ENCODE results near the gene RSPH6A. TPM values are rescaled to one million over a fixed set of nuclear protein-coding genes. Genes with fewer than 3 reads are reported as not detected.

Gene RSPH6A
- total and polyA plus RNA-seq, 2 of the 13 experiments (the other 11 are each of a cell fraction or from before 2014, with no cell fraction given) = 0.07 TPM; not detected in 1

DNA sequence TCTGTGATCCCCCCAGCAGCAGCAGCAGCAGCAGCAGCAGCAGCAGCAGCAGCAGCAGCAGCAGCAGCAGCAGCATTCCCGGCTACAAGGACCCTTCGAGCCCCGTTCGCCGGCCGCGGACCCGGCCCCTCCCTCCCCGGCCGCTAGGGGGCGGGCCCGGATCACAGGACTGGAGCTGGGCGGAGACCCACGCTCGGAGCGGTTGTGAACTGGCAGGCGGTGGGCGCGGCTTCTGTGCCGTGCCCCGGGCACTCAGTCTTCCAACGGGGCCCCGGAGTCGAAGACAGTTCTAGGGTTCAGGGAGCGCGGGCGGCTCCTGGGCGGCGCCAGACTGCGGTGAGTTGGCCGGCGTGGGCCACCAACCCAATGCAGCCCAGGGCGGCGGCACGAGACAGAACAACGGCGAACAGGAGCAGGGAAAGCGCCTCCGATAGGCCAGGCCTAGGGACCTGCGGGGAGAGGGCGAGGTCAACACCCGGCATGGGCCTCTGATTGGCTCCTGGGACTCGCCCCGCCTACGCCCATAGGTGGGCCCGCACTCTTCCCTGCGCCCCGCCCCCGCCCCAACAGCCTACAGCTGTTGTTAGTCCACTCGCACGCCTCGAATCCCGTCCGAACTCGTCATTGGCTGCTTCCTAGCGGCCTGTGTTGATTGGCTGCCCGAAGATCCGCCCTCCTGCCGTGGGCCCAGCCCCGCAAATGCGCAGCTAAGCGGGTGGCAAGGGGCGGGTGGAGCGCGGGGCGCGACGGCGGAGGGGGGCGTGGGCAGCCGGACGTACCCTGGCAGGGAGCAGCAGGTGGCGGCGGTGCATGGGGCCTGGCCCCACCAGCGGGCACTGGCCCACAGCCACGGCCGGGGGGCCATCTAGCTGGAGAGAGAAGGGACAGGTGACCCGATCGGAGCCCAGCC is 44.7 kb downstream of the RSPH6A start (continued):
- TF ChIP-seq HNRNPK (IDR thresholded peaks at IDR 0.05; ENCODE audit: low read depth, low read length, poor library complexity, severe bottlenecking) (peak; percentile 47), ZNF329 (CRISPR knock-in tag; IDR thresholded peaks at IDR 0.05; ENCODE audit: low read depth) (0 out of 2 replicates have a peak, but pooled peaks have one; percentile 40), ZNF780A (CRISPR knock-in tag; IDR thresholded peaks at IDR 0.05) (peak; percentile 62; the same call in 1 of the 2 replicates), MBD4 (IDR thresholded peaks at IDR 0.05; ENCODE audit: borderline replicate concordance, low read length) (no peak), MYNN (CRISPR knock-in tag; IDR thresholded peaks at IDR 0.05; ENCODE audit: low read depth) (peak; percentile 79; the same call in 1 of the 2 replicates), BHLHE40 (IDR thresholded peaks at IDR 0.05; ENCODE audit: low read length) (peak; percentile 76; the same call in 1 of the 2 replicates), MZF1 (CRISPR knock-in tag; IDR thresholded peaks at IDR 0.05; ENCODE audit: borderline replicate concordance) (no peak), MAF1 (CRISPR knock-in tag; IDR thresholded peaks at IDR 0.05; ENCODE audit: borderline replicate concordance) (no peak), RAD51 (IDR thresholded peaks at IDR 0.05; ENCODE audit: borderline replicate concordance) (no peak), ZSCAN25 (CRISPR knock-in tag; IDR thresholded peaks at IDR 0.05) (peak; percentile 78), ZBTB7A (CRISPR knock-in tag; IDR thresholded peaks at IDR 0.05) (no peak), MIER2 (CRISPR knock-in tag; IDR thresholded peaks at IDR 0.05) (no peak), SP5 (CRISPR knock-in tag; IDR thresholded peaks at IDR 0.05; ENCODE audit: borderline replicate concordance, low read depth) (peak; percentile 35; the same call in 1 of the 2 replicates), ZNF3 (CRISPR knock-in tag; IDR thresholded peaks at IDR 0.05) (no peak), AGO1 (IDR thresholded peaks at IDR 0.05; ENCODE audit: low read depth, low read length, poor library complexity, severe bottlenecking) (peak; percentile 99), ZNF282 (IDR thresholded peaks at IDR 0.05; ENCODE audit: partially characterized antibody) (no peak), NR1H2 (CRISPR knock-in tag; IDR thresholded peaks at IDR 0.05; ENCODE audit: borderline replicate concordance, low read depth) (no peak), ELF4 (CRISPR knock-in tag; IDR thresholded peaks at IDR 0.05; ENCODE audit: borderline replicate concordance) (no peak), KLF15 (CRISPR knock-in tag; IDR thresholded peaks at IDR 0.05; ENCODE audit: borderline replicate concordance) (peak; percentile 66; the same call in 1 of the 2 replicates), MTA3 (CRISPR knock-in tag; IDR thresholded peaks at IDR 0.05) (no peak)
- TF ChIP-seq, protein P1, sequence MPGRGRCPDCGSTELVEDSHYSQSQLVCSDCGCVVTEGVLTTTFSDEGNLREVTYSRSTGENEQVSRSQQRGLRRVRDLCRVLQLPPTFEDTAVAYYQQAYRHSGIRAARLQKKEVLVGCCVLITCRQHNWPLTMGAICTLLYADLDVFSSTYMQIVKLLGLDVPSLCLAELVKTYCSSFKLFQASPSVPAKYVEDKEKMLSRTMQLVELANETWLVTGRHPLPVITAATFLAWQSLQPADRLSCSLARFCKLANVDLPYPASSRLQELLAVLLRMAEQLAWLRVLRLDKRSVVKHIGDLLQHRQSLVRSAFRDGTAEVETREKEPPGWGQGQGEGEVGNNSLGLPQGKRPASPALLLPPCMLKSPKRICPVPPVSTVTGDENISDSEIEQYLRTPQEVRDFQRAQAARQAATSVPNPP (CRISPR knock-in tag; IDR thresholded peaks at IDR 0.05) = peak; percentile 43; the same call in 1 of the 2 replicates
- TF ChIP-seq, protein P2, sequence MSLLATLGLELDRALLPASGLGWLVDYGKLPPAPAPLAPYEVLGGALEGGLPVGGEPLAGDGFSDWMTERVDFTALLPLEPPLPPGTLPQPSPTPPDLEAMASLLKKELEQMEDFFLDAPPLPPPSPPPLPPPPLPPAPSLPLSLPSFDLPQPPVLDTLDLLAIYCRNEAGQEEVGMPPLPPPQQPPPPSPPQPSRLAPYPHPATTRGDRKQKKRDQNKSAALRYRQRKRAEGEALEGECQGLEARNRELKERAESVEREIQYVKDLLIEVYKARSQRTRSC (CRISPR knock-in tag; IDR thresholded peaks at IDR 0.05; ENCODE audit: low read depth) = no peak
- TF ChIP-seq, protein P3, sequence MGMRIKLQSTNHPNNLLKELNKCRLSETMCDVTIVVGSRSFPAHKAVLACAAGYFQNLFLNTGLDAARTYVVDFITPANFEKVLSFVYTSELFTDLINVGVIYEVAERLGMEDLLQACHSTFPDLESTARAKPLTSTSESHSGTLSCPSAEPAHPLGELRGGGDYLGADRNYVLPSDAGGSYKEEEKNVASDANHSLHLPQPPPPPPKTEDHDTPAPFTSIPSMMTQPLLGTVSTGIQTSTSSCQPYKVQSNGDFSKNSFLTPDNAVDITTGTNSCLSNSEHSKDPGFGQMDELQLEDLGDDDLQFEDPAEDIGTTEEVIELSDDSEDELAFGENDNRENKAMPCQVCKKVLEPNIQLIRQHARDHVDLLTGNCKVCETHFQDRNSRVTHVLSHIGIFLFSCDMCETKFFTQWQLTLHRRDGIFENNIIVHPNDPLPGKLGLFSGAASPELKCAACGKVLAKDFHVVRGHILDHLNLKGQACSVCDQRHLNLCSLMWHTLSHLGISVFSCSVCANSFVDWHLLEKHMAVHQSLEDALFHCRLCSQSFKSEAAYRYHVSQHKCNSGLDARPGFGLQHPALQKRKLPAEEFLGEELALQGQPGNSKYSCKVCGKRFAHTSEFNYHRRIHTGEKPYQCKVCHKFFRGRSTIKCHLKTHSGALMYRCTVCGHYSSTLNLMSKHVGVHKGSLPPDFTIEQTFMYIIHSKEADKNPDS (CRISPR knock-in tag; IDR thresholded peaks at IDR 0.05) = 0 out of 2 replicates have a peak, but pooled peaks have one; percentile 23
- TF ChIP-seq, protein P4, sequence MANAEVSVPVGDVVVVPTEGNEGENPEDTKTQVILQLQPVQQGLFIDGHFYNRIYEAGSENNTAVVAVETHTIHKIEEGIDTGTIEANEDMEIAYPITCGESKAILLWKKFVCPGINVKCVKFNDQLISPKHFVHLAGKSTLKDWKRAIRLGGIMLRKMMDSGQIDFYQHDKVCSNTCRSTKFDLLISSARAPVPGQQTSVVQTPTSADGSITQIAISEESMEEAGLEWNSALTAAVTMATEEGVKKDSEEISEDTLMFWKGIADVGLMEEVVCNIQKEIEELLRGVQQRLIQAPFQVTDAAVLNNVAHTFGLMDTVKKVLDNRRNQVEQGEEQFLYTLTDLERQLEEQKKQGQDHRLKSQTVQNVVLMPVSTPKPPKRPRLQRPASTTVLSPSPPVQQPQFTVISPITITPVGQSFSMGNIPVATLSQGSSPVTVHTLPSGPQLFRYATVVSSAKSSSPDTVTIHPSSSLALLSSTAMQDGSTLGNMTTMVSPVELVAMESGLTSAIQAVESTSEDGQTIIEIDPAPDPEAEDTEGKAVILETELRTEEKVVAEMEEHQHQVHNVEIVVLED (CRISPR knock-in tag; IDR thresholded peaks at IDR 0.05; ENCODE audit: borderline replicate concordance) = peak; percentile 78; the same call in 1 of the 2 replicates

Data from HepG2 (cell line).